GM23338 (cell line): ENCODE measurements around the gene OS9.

Experiments
- CTCF ChIP-seq, 2 experiments: fragments of 200-600 bp in 1 of 2; sonication (generic) in 1 of 2; conservative IDR thresholded peaks; 2 replicates each; pipeline versions ENCODE4 v1.5.1 to v1.6.1; 2016 to 2017; ENCODE audit warnings: antibody characterized with exemption in 2 of 2, low read depth in 2 of 2, mild to moderate bottlenecking in 2 of 2, moderate library complexity in 1 of 2
- EZH2 ChIP-seq: fragments of 200-600 bp; sonication (generic); IDR thresholded peaks from one replicate; pipeline ENCODE4 v1.8.0; 2017; ENCODE audit warnings: antibody characterized with exemption, mild to moderate bottlenecking, low read depth; ENCODE audit not compliant: unreplicated experiment
- EZH2phosphoT487 ChIP-seq: fragments of 200-600 bp; sonication (generic); IDR thresholded peaks from one replicate; pipeline ENCODE4 v1.8.1; 2018; ENCODE audit warnings: antibody characterized with exemption; ENCODE audit not compliant: unreplicated experiment
- POLR2AphosphoS5 ChIP-seq: IDR thresholded peaks from 2 replicates; pipeline ENCODE4 v1.6.1; 2016; ENCODE audit warnings: antibody characterized with exemption, low read depth

GRCh38 chr12:57679697-57680096 lies 14.2 kb upstream of the OS9 start:
- TF ChIP-seq CTCF (conservative IDR thresholded peaks at IDR 0.05; ENCODE audit: low read depth in 2 of 2) (no peak), EZH2phosphoT487 (no peak), POLR2AphosphoS5 (no peak), EZH2 (no peak)
